ENCODE results near the gene C11orf65. TPM values are rescaled to one million over a fixed set of nuclear protein-coding genes. Genes with fewer than 3 reads are reported as not detected.

The C11orf65 gene
- total RNA-seq, 1 donor from 2014 or later = 0.35 TPM

DNA sequence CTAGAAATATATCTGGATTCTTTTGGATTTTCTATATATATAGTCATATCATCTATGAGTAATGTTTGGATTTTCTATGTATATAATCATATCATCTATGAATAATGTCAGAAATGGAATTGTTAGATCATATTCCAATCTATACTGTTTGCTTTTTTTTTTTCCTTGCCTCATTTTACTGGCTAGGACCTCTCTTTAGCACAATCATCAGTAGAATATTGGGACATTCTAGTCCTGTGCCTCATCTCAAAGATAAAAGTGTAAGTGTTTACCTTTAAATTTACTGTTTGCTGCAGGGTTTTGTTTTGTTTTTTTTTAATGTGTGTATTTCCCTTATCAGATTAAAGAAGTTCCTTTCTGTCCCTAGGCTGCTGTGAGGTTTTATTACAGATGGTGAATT lies 97.0 kb downstream of the C11orf65 start:
- H3K9me3 Mint-ChIP-seq (ENCODE audit: unreplicated experiment) = peaks cover 9% of the 10 kb centered on the region
- no peak overlapping the region for H3K4me3 Mint-ChIP-seq (ENCODE audit: unreplicated experiment)

DNA sequence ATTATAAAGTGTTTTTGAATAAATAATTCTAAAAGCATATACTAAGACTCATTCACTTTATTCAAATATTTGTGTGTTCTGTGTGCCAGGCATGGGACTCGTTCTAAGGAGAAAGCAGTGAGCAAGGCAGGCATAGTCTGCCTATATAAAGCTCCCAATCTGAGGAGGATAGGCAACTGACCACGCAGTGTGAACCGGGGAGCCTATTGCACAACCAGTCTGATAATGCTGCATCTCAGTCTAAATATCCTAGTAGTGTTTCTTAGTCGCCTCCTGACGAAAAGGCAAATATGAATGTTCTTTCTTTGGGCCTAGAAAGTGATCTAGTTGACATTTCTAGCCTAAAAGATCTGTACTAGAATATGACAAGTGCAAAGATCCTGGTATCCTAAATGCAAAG lies 98.3 kb downstream of the C11orf65 start:
- no peak for DNase-seq (ENCODE audit: extremely low spot score, unreplicated experiment)
- Mint-ChIP-seq H3K27me3 (ENCODE audit: unreplicated experiment) (no peaks in the 10 kb centered on the region), H3K4me3 (ENCODE audit: unreplicated experiment) (no peak overlapping the region), H3K36me3 (ENCODE audit: unreplicated experiment) (peaks cover 45% of the 10 kb centered on the region), H3K27ac (ENCODE audit: unreplicated experiment) (no peak overlapping the region), H3K4me1 (ENCODE audit: unreplicated experiment) (peaks cover 4% of the 10 kb centered on the region), H3K9me3 (ENCODE audit: unreplicated experiment) (peaks cover 5% of the 10 kb centered on the region)
- TF ChIP-seq, protein P1, sequence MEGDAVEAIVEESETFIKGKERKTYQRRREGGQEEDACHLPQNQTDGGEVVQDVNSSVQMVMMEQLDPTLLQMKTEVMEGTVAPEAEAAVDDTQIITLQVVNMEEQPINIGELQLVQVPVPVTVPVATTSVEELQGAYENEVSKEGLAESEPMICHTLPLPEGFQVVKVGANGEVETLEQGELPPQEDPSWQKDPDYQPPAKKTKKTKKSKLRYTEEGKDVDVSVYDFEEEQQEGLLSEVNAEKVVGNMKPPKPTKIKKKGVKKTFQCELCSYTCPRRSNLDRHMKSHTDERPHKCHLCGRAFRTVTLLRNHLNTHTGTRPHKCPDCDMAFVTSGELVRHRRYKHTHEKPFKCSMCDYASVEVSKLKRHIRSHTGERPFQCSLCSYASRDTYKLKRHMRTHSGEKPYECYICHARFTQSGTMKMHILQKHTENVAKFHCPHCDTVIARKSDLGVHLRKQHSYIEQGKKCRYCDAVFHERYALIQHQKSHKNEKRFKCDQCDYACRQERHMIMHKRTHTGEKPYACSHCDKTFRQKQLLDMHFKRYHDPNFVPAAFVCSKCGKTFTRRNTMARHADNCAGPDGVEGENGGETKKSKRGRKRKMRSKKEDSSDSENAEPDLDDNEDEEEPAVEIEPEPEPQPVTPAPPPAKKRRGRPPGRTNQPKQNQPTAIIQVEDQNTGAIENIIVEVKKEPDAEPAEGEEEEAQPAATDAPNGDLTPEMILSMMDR (IDR thresholded peaks at IDR 0.05) = no peak

More for the DNA sequence above, 97.0 kb downstream of the C11orf65 start:
- Mint-ChIP-seq H3K4me1 (ENCODE audit: unreplicated experiment) (peaks cover 4% of the 10 kb centered on the region), H3K27me3 (ENCODE audit: unreplicated experiment) (no peaks in the 10 kb centered on the region), H3K36me3 (ENCODE audit: unreplicated experiment) (peaks cover 35% of the 10 kb centered on the region), H3K27ac (ENCODE audit: unreplicated experiment) (no peak overlapping the region)
- no peak for DNase-seq (ENCODE audit: extremely low spot score, unreplicated experiment)
- TF ChIP-seq, protein P1 (IDR thresholded peaks at IDR 0.05) = no peak

DNA sequence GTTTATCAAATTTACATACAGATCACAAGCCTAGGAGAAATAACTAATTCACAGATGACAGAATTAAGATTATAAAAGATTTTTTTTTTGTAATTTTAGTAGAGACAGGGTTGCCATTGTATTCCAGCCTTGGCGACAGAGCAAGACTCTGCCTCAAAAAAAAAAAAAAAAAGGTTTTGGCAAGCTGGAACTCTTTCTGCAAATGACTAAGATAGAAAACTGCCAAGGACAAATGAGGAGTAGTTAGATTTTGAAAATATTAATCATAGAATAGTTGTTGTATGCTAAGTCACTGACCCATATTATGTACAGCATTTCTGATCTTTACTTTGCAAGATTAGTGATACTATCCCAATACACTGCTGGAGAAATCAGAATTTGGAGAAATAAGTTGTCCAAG lies 99.2 kb downstream of the C11orf65 start:
- H3K27me3 Mint-ChIP-seq (ENCODE audit: unreplicated experiment) = no peaks in the 10 kb centered on the region
- H3K9me3 Mint-ChIP-seq (ENCODE audit: unreplicated experiment) = peaks cover 2% of the 10 kb centered on the region
- TF ChIP-seq, protein P1 (IDR thresholded peaks at IDR 0.05) = no peak
- peaks cover 4% of the 10 kb centered on the region for H3K4me1 Mint-ChIP-seq (ENCODE audit: unreplicated experiment)
- H3K4me3 Mint-ChIP-seq (ENCODE audit: unreplicated experiment) = no peak overlapping the region
- H3K36me3 Mint-ChIP-seq (ENCODE audit: unreplicated experiment) = peaks cover 42% of the 10 kb centered on the region
- no peak for DNase-seq (ENCODE audit: extremely low spot score, unreplicated experiment)
- H3K27ac Mint-ChIP-seq (ENCODE audit: unreplicated experiment) = no peak overlapping the region

DNA sequence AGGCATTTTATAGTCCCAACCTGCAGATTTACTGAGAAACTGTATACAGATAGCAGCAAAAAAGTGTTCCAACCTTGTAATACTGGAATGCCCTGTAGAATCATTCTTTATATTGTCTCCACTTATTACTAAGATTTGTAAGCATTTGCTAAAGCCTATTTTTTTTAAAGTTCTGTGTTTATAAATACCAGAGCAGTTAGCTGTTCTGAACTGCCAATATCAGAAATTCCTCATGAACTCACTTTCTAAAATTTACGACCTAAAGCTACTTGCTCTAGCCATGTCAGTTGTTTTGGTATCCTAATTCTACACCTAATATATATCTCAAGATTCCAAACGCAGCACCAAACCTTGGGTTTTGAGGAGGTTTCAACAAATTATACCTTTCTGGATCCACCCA lies 103.2 kb downstream of the C11orf65 start:
- peaks cover 28% of the 10 kb centered on the region for H3K36me3 Mint-ChIP-seq (ENCODE audit: unreplicated experiment)
- peaks cover 4% of the 10 kb centered on the region for H3K4me1 Mint-ChIP-seq (ENCODE audit: unreplicated experiment)
- TF ChIP-seq, protein P1 (IDR thresholded peaks at IDR 0.05) = no peak
- no peaks in the 10 kb centered on the region for H3K27me3 Mint-ChIP-seq (ENCODE audit: unreplicated experiment)
- H3K4me3 Mint-ChIP-seq (ENCODE audit: unreplicated experiment) = no peak overlapping the region
- no peak overlapping the region for H3K27ac Mint-ChIP-seq (ENCODE audit: unreplicated experiment)
- no peak for DNase-seq (ENCODE audit: extremely low spot score, unreplicated experiment)
- no peaks in the 10 kb centered on the region for H3K9me3 Mint-ChIP-seq (ENCODE audit: unreplicated experiment)

DNA sequence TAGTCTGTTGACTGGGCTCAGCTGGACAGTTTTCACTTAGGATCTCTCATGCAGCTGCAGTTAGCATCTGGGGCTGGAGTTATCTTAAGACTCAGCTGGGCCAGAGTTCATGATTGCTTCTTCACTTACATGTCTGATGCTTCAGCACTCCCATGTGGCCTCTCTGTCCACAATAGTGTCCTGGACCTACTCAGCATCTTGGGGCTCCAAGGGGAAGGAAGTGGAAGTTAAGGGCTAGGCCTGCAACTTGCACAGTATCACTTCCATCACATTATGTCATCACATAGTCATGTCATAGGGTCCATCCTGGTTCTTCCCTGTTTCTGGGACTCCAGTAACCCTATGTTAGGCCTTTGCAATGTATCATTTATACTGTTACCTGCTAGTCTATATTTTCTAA lies 115.9 kb downstream of the C11orf65 start:
- no peak overlapping the region for H3K4me3 Mint-ChIP-seq (ENCODE audit: unreplicated experiment)
- peaks cover 65% of the 10 kb centered on the region for H3K36me3 Mint-ChIP-seq (ENCODE audit: unreplicated experiment)
- TF ChIP-seq, protein P1 (IDR thresholded peaks at IDR 0.05) = no peak
- DNase-seq (ENCODE audit: extremely low spot score, unreplicated experiment) = no peak
- H3K4me1 Mint-ChIP-seq (ENCODE audit: unreplicated experiment) = no peaks in the 10 kb centered on the region
- H3K27me3 Mint-ChIP-seq (ENCODE audit: unreplicated experiment) = no peaks in the 10 kb centered on the region
- H3K27ac Mint-ChIP-seq (ENCODE audit: unreplicated experiment) = no peak overlapping the region
- H3K9me3 Mint-ChIP-seq (ENCODE audit: unreplicated experiment) = no peaks in the 10 kb centered on the region

All from osteocyte (in vitro differentiated cells).